ENCODE results near the gene C2orf42. TPM values are rescaled to one million over a fixed set of nuclear protein-coding genes. Genes with fewer than 3 reads are reported as not detected.

Gene C2orf42
- total and polyA plus RNA-seq, 2 of the 4 experiments (the other 2 are of a cell fraction) = 7.5 to 31.5 TPM

- Histone ChIP-seq H3K4me3 (ENCODE audit: insufficient read depth, low read depth, low read length) (no peak overlapping the region), H3K36me3 (ENCODE audit: control insufficient read depth, insufficient read depth, low read length) (no peaks in the 10 kb centered on the region), H3K79me1 (ENCODE audit: low read depth in 1 of 2, low read length in 2 of 2) (peaks cover 0 to 3% of the 10 kb centered on the region in 2 experiments; a peak in 1 of 4 replicates), H4K20me1 (ENCODE audit: insufficient read depth, low read length) (no peaks in the 10 kb centered on the region), H4K8ac (ENCODE audit: low read depth in 2 of 2, low read length in 2 of 2) (peak overlapping the region; percentile 57 to 78), H3K4ac (ENCODE audit: low read depth, low read length) (peak overlapping the region; percentile 85), H2BK120ac (ENCODE audit: low read depth, low read length) (peak overlapping the region; percentile 80; the same call in 1 of the 2 replicates), H3K27me3 (ENCODE audit: control insufficient read depth, insufficient read depth, low read length) (no peaks in the 10 kb centered on the region), H2BK5ac (ENCODE audit: low read depth, low read length, poor library complexity, severe bottlenecking) (peak overlapping the region; percentile 83), H3K4me2 (ENCODE audit: low read depth, low read length) (peak overlapping the region; percentile 64; the same call in 1 of the 2 replicates), H3K18ac (ENCODE audit: low read depth, low read length) (peak overlapping the region; percentile 76; the same call in 1 of the 2 replicates), H2AK9ac (replicated peaks; ENCODE audit: low read depth, low read length, poor library complexity) (no peak overlapping the region), H3K23ac (ENCODE audit: low read depth, low read length) (peak overlapping the region; percentile 7; the same call in 1 of the 2 replicates), H2BK15ac (ENCODE audit: low read depth, low read length) (peak overlapping the region; percentile 74; the same call in 2 of the 3 replicates), H3K4me1 (ENCODE audit: control insufficient read depth, insufficient read depth, low read length) (peaks cover 13% of the 10 kb centered on the region), H2AK5ac (ENCODE audit: low read depth, low read length) (no peak overlapping the region), H4K5ac (ENCODE audit: low read depth, low read length) (peak overlapping the region; percentile 92; the same call in 1 of the 2 replicates), H3K9ac (ENCODE audit: low read depth, low read length) (peak overlapping the region; percentile 13; the same call in 1 of the 2 replicates), H3K14ac (replicated peaks; ENCODE audit: low read depth, low read length) (peak overlapping the region; percentile 66; the same call in 1 of the 2 replicates), H2BK20ac (ENCODE audit: low read depth, low read length) (peak overlapping the region; percentile 85; the same call in 1 of the 2 replicates), H3K9me1 (ENCODE audit: insufficient read depth, low read length) (0 out of 2 replicates have a peak, but pooled peaks cover 7% of the 10 kb centered on the region), H4K91ac (ENCODE audit: insufficient read depth, low read depth, low read length) (peak overlapping the region; percentile 26; the same call in 1 of the 2 replicates), H3K27ac (ENCODE audit: insufficient read depth, low read length) (no peak overlapping the region), H3K56ac (ENCODE audit: extremely low read depth, insufficient read depth, low read length) (no peak overlapping the region), H2AFZ (replicated peaks; ENCODE audit: low read length, poor library complexity) (peak overlapping the region; percentile 87), H3K9me3 (ENCODE audit: control insufficient read depth, insufficient read depth, low read length) (no peaks in the 10 kb centered on the region)
- ChIA-PET CTCF (no interaction called here), POLR2A (ENCODE audit: unreplicated experiment) (interaction anchor here (0.5 to 1.3 kb wide), 3 partner anchors 9 to 137 kb away, joined by 3 to 4 read pairs (median 3); no protein-coding TSS in a partner anchor)
- no TSS peak for BruUV-seq (replicated peaks)
- peak; percentile 67 for ATAC-seq (ENCODE audit: low read depth)
- in situ Hi-C loops (cut with MboI; ENCODE audit: low sequenced_read_pairs) = no loop called here
- dilution Hi-C loops (cut with HindIII; ENCODE audit: low sequenced_read_pairs, unreplicated experiment) = no loop called here
- 17% methylated on average over 1 of the region's 11 CpGs; no CpG with 5 or more reads in 1 of the 2 experiments for WGBS, 2 experiments (ENCODE audit: extremely low coverage in 2 of 2, insufficient read length in 1 of 2)
- peak; percentile 79 for DNase-seq
- intact Hi-C loops (cut with micrococcal nuclease) = no loop called here
- TF ChIP-seq USF2 (IDR thresholded peaks at IDR 0.05; ENCODE audit: low read depth, low read length) = no peak
- TF ChIP-seq RAD21 (IDR thresholded peaks at IDR 0.05; ENCODE audit: low read length) = no peak
- no peak for TF ChIP-seq CTCF (conservative IDR thresholded peaks at IDR 0.05; ENCODE audit: low read depth, low read length)
- no peak for TF ChIP-seq ELK1 (IDR thresholded peaks at IDR 0.05; ENCODE audit: borderline replicate concordance, low read depth, low read length)
- no peak for TF ChIP-seq MAZ (IDR thresholded peaks at IDR 0.05; ENCODE audit: borderline replicate concordance, low read depth, low read length)
- no peak for TF ChIP-seq BHLHE40 (IDR thresholded peaks at IDR 0.05; ENCODE audit: low read depth, low read length)
- no peak for TF ChIP-seq RCOR1 (IDR thresholded peaks at IDR 0.05; ENCODE audit: insufficient replicate concordance, low read length)
- no peak for TF ChIP-seq RFX5 (IDR thresholded peaks at IDR 0.05; ENCODE audit: low read depth, low read length)
- TF ChIP-seq MAFK (IDR thresholded peaks at IDR 0.05; ENCODE audit: low read depth, low read length) = no peak
- TF ChIP-seq POLR2A (IDR thresholded peaks at IDR 0.05; ENCODE audit: low read depth, low read length) = no peak
- TF ChIP-seq NFE2L2 (IDR thresholded peaks at IDR 0.05; ENCODE audit: low read depth, low read length) = no peak
- TF ChIP-seq MXI1 (IDR thresholded peaks at IDR 0.05; ENCODE audit: borderline replicate concordance, low read depth, low read length) = no peak
- TF ChIP-seq FOS (IDR thresholded peaks at IDR 0.05; ENCODE audit: low read depth, low read length) = no peak
Measured at GRCh38 chr2:70104231-70105111, 86.3 kb downstream of the C2orf42 start.
